Ascending aorta (tissue), 2 donors: ENCODE measurements around the gene WDR26. TPM values are rescaled to one million over a fixed set of nuclear protein-coding genes. Genes with fewer than 3 reads are reported as not detected.
"Not testable (repeated sequence)": the region's sequence is repeated elsewhere in the genome, so short reads cannot be mapped to it uniquely, and the experiment has no call there.

Source experiments
- DNase-seq, 2 donors: peaks; one replicate each; pipeline ENCODE4 v3.0.0-alpha.2; 2019; ENCODE audit warnings: low spot score in 2 of 2
- H3K27ac ChIP-seq, 2 donors: fragments of 200-600 bp; sonication (generic); one replicate each; pipeline ENCODE4 v1.5.1; 2016 to 2017; ENCODE audit warnings: mild to moderate bottlenecking in 1 of 2
- H3K27me3 ChIP-seq: fragments of 200-600 bp; sonication (generic); one replicate; pipeline ENCODE4 v1.5.1; 2017
- H3K36me3 ChIP-seq, 2 donors: fragments of 200-600 bp; sonication (generic); one replicate each; pipeline ENCODE4 v1.5.1; 2016
- H3K4me1 ChIP-seq, 2 donors: fragments of 200-600 bp; sonication (generic); one replicate each; pipeline ENCODE4 v1.5.1; 2016 to 2017; ENCODE audit warnings: mild to moderate bottlenecking in 1 of 2
- H3K4me3 ChIP-seq, 2 donors: fragments of 200-600 bp; sonication (generic); one replicate each; pipeline ENCODE4 v1.5.1; 2016 to 2017; ENCODE audit warnings: mild to moderate bottlenecking in 1 of 2
- H3K9me3 ChIP-seq, 2 donors: fragments of 200-600 bp; sonication (generic); one replicate each; pipeline ENCODE4 v1.5.1; 2016
- CTCF ChIP-seq, 3 experiments: fragments of 200-600 bp in 2 of 3; fragments of 450-650 bp in 1 of 3; sonication (generic) in 2 of 3; IDR thresholded peaks; one replicate each; pipeline ENCODE4 v1.5.1; 2016 to 2019; ENCODE audit warnings: antibody characterized with exemption in 3 of 3, mild to moderate bottlenecking in 1 of 3, moderate library complexity in 1 of 3
- intact Hi-C: fragments of 100-400 bp; cut with DNase I; formaldehyde crosslinking; loops from one replicate; pipeline ENCODE4 v1.15.1; 2023
- total RNA-seq: library from RNA; depleted of rRNA; stranded (reverse); fragments of >200 nt; gene quantifications from one replicate; pipeline ENCODE4 v1.1.0, GENCODE V29; 2016

Gene WDR26
- total RNA-seq, 1 donor from 2014 or later = 31.8 TPM

GRCh38 chr1:224353975-224354925, 80.3 kb downstream of the WDR26 start:
- no peaks in the 10 kb centered on the region for H3K27me3 ChIP-seq
- H3K27ac ChIP-seq = no peak overlapping the region
- intact Hi-C loops = no loop called here
- no peaks in the 10 kb centered on the region for H3K36me3 ChIP-seq
- peaks cover 0 to 16% of the 10 kb centered on the region in 2 donors for H3K4me1 ChIP-seq
- no peak overlapping the region for H3K4me3 ChIP-seq
- no peak for TF ChIP-seq CTCF (IDR thresholded peaks at IDR 0.05)
- DNase-seq = no peak
- no peaks in the 10 kb centered on the region for H3K9me3 ChIP-seq

- H3K9me3 ChIP-seq, H3K36me3 ChIP-seq, H3K27me3 ChIP-seq, H3K27ac ChIP-seq, H3K4me3 ChIP-seq, H3K4me1 ChIP-seq, DNase-seq, intact Hi-C loops: not testable (repeated sequence)
Observed at GRCh38 chr1:224352436-224353085, 82.0 kb downstream of the WDR26 start.

- H3K4me3 ChIP-seq, H3K9me3 ChIP-seq, H3K27ac ChIP-seq, H3K4me1 ChIP-seq, DNase-seq, H3K27me3 ChIP-seq, H3K36me3 ChIP-seq, intact Hi-C loops: not testable (repeated sequence)
Observed at GRCh38 chr1:224349716-224350115, 84.9 kb downstream of the WDR26 start.

- H3K27me3 ChIP-seq = no peaks in the 10 kb centered on the region
- H3K4me1 ChIP-seq = no peaks in the 10 kb centered on the region
- DNase-seq = no peak
- H3K4me3 ChIP-seq = no peak overlapping the region
- intact Hi-C loops = no loop called here
- no peaks in the 10 kb centered on the region for H3K36me3 ChIP-seq
- H3K9me3 ChIP-seq = peaks cover 11 to 15% of the 10 kb centered on the region in 2 donors
- no peak overlapping the region for H3K27ac ChIP-seq
- TF ChIP-seq CTCF (IDR thresholded peaks at IDR 0.05) = no peak
Observed at GRCh38 chr1:224348137-224348536, 86.5 kb downstream of the WDR26 start.

- H3K27me3 ChIP-seq = no peaks in the 10 kb centered on the region
- no peaks in the 10 kb centered on the region for H3K36me3 ChIP-seq
- H3K9me3 ChIP-seq = peaks cover 14 to 15% of the 10 kb centered on the region in 2 donors
- H3K27ac ChIP-seq = no peak overlapping the region
- no peaks in the 10 kb centered on the region for H3K4me1 ChIP-seq
- intact Hi-C loops = no loop called here
- no peak for TF ChIP-seq CTCF (IDR thresholded peaks at IDR 0.05)
- no peak for DNase-seq
- no peak overlapping the region for H3K4me3 ChIP-seq
Observed at GRCh38 chr1:224343679-224344078, 90.9 kb downstream of the WDR26 start.

- intact Hi-C loops, H3K27me3 ChIP-seq, H3K36me3 ChIP-seq, H3K27ac ChIP-seq, DNase-seq, H3K4me1 ChIP-seq: not testable (repeated sequence)
- Histone ChIP-seq H3K4me3 (peak overlapping the region; percentile 44 to 64), H3K9me3 (peaks cover 14 to 15% of the 10 kb centered on the region in 2 donors)
Observed at GRCh38 chr1:224340453-224341384, 93.9 kb downstream of the WDR26 start.
